Peyer's patch (tissue), 4 donors: ENCODE results near the gene TGFBR1. TPM values are rescaled to one million over a fixed set of nuclear protein-coding genes. Genes with fewer than 3 reads are reported as not detected.

Experiments used
- DNase-seq, 3 donors: peaks; one replicate each; pipeline ENCODE4 v3.0.0-alpha.2; 2017 to 2019
- H3K27ac ChIP-seq, 4 donors: fragments of 200-600 bp; sonication (generic); one replicate each; pipeline ENCODE4 v1.5.1; 2016 to 2019
- H3K27me3 ChIP-seq, 2 donors: fragments of 200-600 bp; sonication (generic); one replicate each; pipeline ENCODE4 v1.5.1; 2019
- H3K36me3 ChIP-seq, 3 donors: fragments of 200-600 bp; sonication (generic); one replicate each; pipeline ENCODE4 v1.5.1; 2016 to 2019
- H3K4me1 ChIP-seq, 4 donors: fragments of 200-600 bp; sonication (generic); one replicate each; pipeline ENCODE4 v1.5.1; 2016 to 2019
- H3K4me3 ChIP-seq, 4 donors: fragments of 200-600 bp; sonication (generic); 1 replicate in 3 of 4; 2 replicates in 1 of 4; pipeline ENCODE4 v1.5.1; 2016 to 2019; ENCODE audit warnings: mild to moderate bottlenecking in 1 of 4
- H3K9me3 ChIP-seq, 4 donors: fragments of 200-600 bp; sonication (generic); one replicate each; pipeline ENCODE4 v1.5.1; 2016 to 2019; ENCODE audit warnings: mild to moderate bottlenecking in 1 of 4
- CTCF ChIP-seq, 6 experiments: fragments of 450-650 bp in 4 of 6; fragments of 200-600 bp in 2 of 6; sonication (generic) in 1 of 6; IDR thresholded peaks; one replicate each; pipeline ENCODE4 v1.5.1; 2017 to 2019; ENCODE audit warnings: antibody characterized with exemption in 6 of 6, mild to moderate bottlenecking in 3 of 6, moderate library complexity in 1 of 6
- POLR2A ChIP-seq, 2 donors: fragments of 450-650 bp; IDR thresholded peaks; one replicate each; pipeline ENCODE4 v1.5.1; 2017; ENCODE audit warnings: antibody characterized with exemption in 2 of 2, mild to moderate bottlenecking in 2 of 2, moderate library complexity in 2 of 2
- total RNA-seq, 4 donors: library from RNA; depleted of rRNA; stranded (reverse); fragments of >200 nt; gene quantifications; one replicate each; pipeline ENCODE4 v1.1.0, GENCODE V29; 2016

TGFBR1 gene
- 10 to 100 TPM; 11.6 to 14.4 (median 13.5) TPM for total RNA-seq

GRCh38 chr9:99104459-99105151 is at the start of gene TGFBR1:
Gene TGFBR1 (plus strand): TSS chr9:99105113. CDS start chr9:99105206, 93 bp downstream.
- no peaks in the 10 kb centered on the region for H3K9me3 ChIP-seq
- peak in 4 of 6 experiments; percentile 14 to 23 (median 18) for TF ChIP-seq CTCF (IDR thresholded peaks at IDR 0.05)
- peak in 1 of 2 donors; percentile 54 for TF ChIP-seq POLR2A (IDR thresholded peaks at IDR 0.05)
- no peaks in the 10 kb centered on the region for H3K27me3 ChIP-seq
- H3K36me3 ChIP-seq, result no peaks in the 10 kb centered on the region
- peak within 1 kb of the TSS; percentile 85 to 89 (median 88) for H3K27ac ChIP-seq
- peak; percentile 91 to 97 (median 96) for DNase-seq
- H3K4me3 ChIP-seq, result peak within 1 kb of the TSS; percentile 72 to 92 (median 79)
- H3K4me1 ChIP-seq, result peaks cover 4 to 34% (median 12%) of the 10 kb centered on the region in 4 donors

DNA sequence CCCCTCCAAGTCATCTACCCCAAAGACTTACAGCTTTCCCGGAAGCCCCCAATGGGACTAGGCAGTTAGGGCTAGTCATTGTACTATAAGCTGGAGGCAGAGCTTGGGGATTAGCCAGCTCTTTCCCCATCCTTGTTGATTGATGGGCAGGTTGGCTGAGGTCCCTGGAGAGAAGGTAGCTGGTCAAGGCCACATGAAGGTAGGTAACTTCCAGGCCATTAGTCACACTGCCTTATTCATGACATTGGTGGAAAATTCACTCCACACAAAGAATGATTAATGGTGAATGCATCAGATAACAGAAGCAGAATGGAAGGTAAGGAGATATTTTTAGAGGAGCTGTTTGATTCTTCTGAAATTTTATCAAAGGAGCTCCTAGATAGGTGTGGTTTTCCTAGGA is 49.5 kb upstream of the TGFBR1 start:
- Histone ChIP-seq H3K27me3 (no peaks in the 10 kb centered on the region), H3K36me3 (no peaks in the 10 kb centered on the region), H3K27ac (no peak overlapping the region), H3K4me3 (no peak overlapping the region), H3K4me1 (peaks cover 0 to 23% (median 19%) of the 10 kb centered on the region in 4 donors), H3K9me3 (no peaks in the 10 kb centered on the region)
- no peak for TF ChIP-seq POLR2A (IDR thresholded peaks at IDR 0.05)
- TF ChIP-seq CTCF (IDR thresholded peaks at IDR 0.05), result no peak
- DNase-seq, result no peak

DNA sequence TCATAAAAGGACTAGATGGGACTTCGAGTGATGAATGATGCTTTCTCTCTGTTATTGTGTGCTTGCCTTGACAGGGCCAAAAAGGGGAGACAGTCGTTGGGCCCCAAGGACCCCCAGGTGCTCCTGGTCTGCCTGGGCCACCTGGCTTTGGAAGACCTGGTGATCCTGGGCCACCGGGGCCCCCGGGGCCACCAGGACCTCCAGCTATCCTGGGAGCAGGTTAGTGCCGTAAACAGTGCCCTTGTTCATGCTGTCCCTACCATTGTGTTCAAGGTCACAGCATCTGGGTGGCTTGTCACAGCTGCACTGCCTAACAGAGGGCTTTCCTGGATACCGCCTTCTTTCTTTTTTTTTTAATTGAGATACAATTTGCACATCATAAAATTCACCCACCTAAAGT is 48.7 kb upstream of the TGFBR1 start:
- Histone ChIP-seq H3K9me3 (no peaks in the 10 kb centered on the region), H3K4me1 (peaks cover 0 to 25% (median 19%) of the 10 kb centered on the region in 4 donors), H3K36me3 (no peaks in the 10 kb centered on the region), H3K27me3 (no peaks in the 10 kb centered on the region), H3K4me3 (no peak overlapping the region), H3K27ac (no peak overlapping the region)
- TF ChIP-seq POLR2A (IDR thresholded peaks at IDR 0.05) (no peak), CTCF (IDR thresholded peaks at IDR 0.05) (no peak)
- no peak for DNase-seq

DNA sequence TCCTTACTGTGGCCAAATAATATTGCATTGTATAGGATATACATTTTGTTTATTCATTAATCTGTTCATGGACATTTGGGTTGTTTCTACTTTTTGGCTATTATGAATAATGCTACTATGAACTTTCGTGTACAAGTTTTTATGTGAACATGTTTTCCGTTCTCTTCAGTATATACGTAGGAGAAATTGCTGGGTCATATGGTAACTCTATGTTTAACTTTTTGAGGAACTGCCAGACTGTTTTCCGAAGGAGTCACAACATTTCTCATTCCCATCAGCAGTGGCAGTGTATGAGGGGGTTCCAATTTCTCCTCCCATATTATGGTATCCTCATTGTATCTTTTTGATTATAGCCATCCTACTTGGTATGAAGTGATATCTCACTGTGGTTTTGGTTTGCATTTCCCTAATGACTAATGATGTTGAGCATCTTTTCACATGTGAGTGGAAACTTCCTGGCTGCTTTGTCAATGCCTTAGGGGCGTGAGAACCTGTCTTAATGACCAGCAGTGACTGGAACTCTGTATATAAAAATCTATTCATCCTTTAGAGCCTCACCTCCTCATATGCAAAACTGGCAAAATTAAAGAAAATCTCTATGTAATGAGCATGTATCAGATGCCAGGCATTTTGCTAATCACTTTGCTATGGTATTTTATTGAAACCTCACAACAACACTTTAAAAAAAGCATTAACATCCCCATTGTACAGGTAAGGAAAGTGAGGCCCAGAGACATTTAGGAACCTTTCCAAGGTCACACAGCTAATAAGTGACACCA is 47.8 kb upstream of the TGFBR1 start:
- H3K27ac ChIP-seq, result peak overlapping the region in 3 of 4 donors; percentile 55 to 76 (median 75)
- DNase-seq, result no peak
- H3K36me3 ChIP-seq, result no peaks in the 10 kb centered on the region
- TF ChIP-seq CTCF (IDR thresholded peaks at IDR 0.05) (no peak), POLR2A (IDR thresholded peaks at IDR 0.05) (no peak)
- H3K4me3 ChIP-seq, result peak overlapping the region in 1 of 4 donors; percentile 19
- no peaks in the 10 kb centered on the region for H3K27me3 ChIP-seq
- no peaks in the 10 kb centered on the region for H3K9me3 ChIP-seq
- H3K4me1 ChIP-seq, result peaks cover 0 to 25% (median 18%) of the 10 kb centered on the region in 4 donors

- Histone ChIP-seq H3K4me1 (peaks cover 0 to 25% (median 14%) of the 10 kb centered on the region in 4 donors), H3K27ac (peak overlapping the region in 3 of 4 donors; percentile 67 to 76 (median 75)), H3K4me3 (peak overlapping the region in 1 of 4 donors; percentile 19), H3K27me3 (no peaks in the 10 kb centered on the region), H3K36me3 (no peaks in the 10 kb centered on the region), H3K9me3 (no peaks in the 10 kb centered on the region)
- DNase-seq, result peak in 2 of 3 donors; percentile 93 to 95
- TF ChIP-seq CTCF (IDR thresholded peaks at IDR 0.05) (no peak), POLR2A (IDR thresholded peaks at IDR 0.05) (no peak)
These were observed 47.0 kb upstream of the TGFBR1 start for GRCh38 chr9:99057665-99058625.
